WTC11 (cell line): ENCODE data around the gene RRP8. TPM values are rescaled to one million over a fixed set of nuclear protein-coding genes. Genes with fewer than 3 reads are reported as not detected.

Experiments
- ATAC-seq: fragments of 200-7000 bp; cut with Tn5 transposase; 2 replicates; pipeline ENCODE4 v1.10.0; 2021; ENCODE audit warnings: mild to moderate bottlenecking, moderate library complexity
- CTCF ChIA-PET: fragments of 300-600 bp; sonication (Branson Sonifier 250); formaldehyde crosslinking; loops from one replicate; lab custom pipeline; 2021; ENCODE audit warnings: antibody characterized with exemption; lab: Charles Lee
- POLR2A ChIA-PET: fragments of 350-600 bp; sonication (Branson Sonifier 250); formaldehyde crosslinking; loops from one replicate; lab custom pipeline; 2021; ENCODE audit warnings: antibody characterized with exemption; lab: Charles Lee
- DNase-seq: peaks from one replicate; pipeline ENCODE4 v3.0.0; 2021; ENCODE audit warnings: low spot score
- H3K27ac Mint-ChIP-seq: 2 replicates; pipeline ENCODE4 v1.8.0; 2021; ENCODE audit warnings: mixed read lengths
- H3K27me3 Mint-ChIP-seq: 2 replicates; pipeline ENCODE4 v1.8.0; 2021; ENCODE audit warnings: low read depth, mild to moderate bottlenecking, moderate library complexity, mixed read lengths
- H3K36me3 Mint-ChIP-seq: 2 replicates; pipeline ENCODE4 v1.8.0; 2021; ENCODE audit warnings: mixed read lengths
- H3K4me1 Mint-ChIP-seq: 2 replicates; pipeline ENCODE4 v1.8.0; 2022; ENCODE audit warnings: mixed read lengths
- H3K4me3 Mint-ChIP-seq: 2 replicates; pipeline ENCODE4 v1.8.0; 2021; ENCODE audit warnings: mild to moderate bottlenecking, moderate library complexity, mixed read lengths
- H3K9me3 Mint-ChIP-seq: 2 replicates; pipeline ENCODE4 v1.8.0; 2021; ENCODE audit warnings: mixed read lengths
- CBFB ChIP-seq: sonication (generic); formaldehyde crosslinking; IDR thresholded peaks from 2 replicates; pipeline ENCODE4 v1.8.1; 2022; ENCODE audit warnings: mild to moderate bottlenecking, low read depth, missing genetic modification reagents
- CREM ChIP-seq: sonication (generic); formaldehyde crosslinking; IDR thresholded peaks from 2 replicates; pipeline ENCODE4 v1.8.1; 2022; ENCODE audit warnings: mild to moderate bottlenecking, missing genetic modification reagents, moderate library complexity
- ESRRA ChIP-seq: sonication (generic); formaldehyde crosslinking; IDR thresholded peaks from 2 replicates; pipeline ENCODE4 v1.8.1; 2022; ENCODE audit warnings: mild to moderate bottlenecking, missing genetic modification reagents, borderline replicate concordance
- NR1H2 ChIP-seq: sonication (generic); formaldehyde crosslinking; IDR thresholded peaks from 2 replicates; pipeline ENCODE4 v1.9.0; 2021; ENCODE audit warnings: mild to moderate bottlenecking, moderate library complexity, missing genetic modification reagents
- PRRX2 ChIP-seq: fragments of 250-450 bp; sonication (Bioruptor Pico); IDR thresholded peaks from 2 replicates; pipeline ENCODE4 v1.8.0; 2021; ENCODE audit warnings: mild to moderate bottlenecking
- TEAD1 ChIP-seq: sonication (generic); formaldehyde crosslinking; IDR thresholded peaks from 2 replicates; pipeline ENCODE4 v1.8.0; 2022; ENCODE audit warnings: mild to moderate bottlenecking, missing genetic modification reagents
- ZBTB21 ChIP-seq: sonication (generic); formaldehyde crosslinking; IDR thresholded peaks from 2 replicates; pipeline ENCODE4 v1.8.1; 2023; ENCODE audit warnings: mild to moderate bottlenecking, missing genetic modification reagents, borderline replicate concordance
- ZNF232 ChIP-seq: sonication (generic); formaldehyde crosslinking; IDR thresholded peaks from 2 replicates; pipeline ENCODE4 v1.8.0; 2022; ENCODE audit warnings: mild to moderate bottlenecking, missing genetic modification reagents
- ZNF317 ChIP-seq: sonication (generic); formaldehyde crosslinking; IDR thresholded peaks from 2 replicates; pipeline ENCODE4 v1.8.1; 2023; ENCODE audit warnings: low read depth, mild to moderate bottlenecking, moderate library complexity, missing genetic modification reagents, borderline replicate concordance
- ZNF416 ChIP-seq: fragments of 250-450 bp; sonication (Bioruptor Pico); IDR thresholded peaks from 2 replicates; pipeline ENCODE4 v1.9.0; 2021; ENCODE audit warnings: mild to moderate bottlenecking, inconsistent platforms
- total RNA-seq: library from RNA; stranded (reverse); gene quantifications from 3 replicates; pipeline ENCODE4 v1.2.3, GENCODE V29; 2021
- TF ChIP-seq, protein P1 (sequence below): fragments of 250-450 bp; sonication (Bioruptor Pico); IDR thresholded peaks from 2 replicates; pipeline ENCODE4 v1.9.0; 2021; ENCODE audit warnings: mild to moderate bottlenecking
- TF ChIP-seq, protein P2 (sequence below): fragments of 200-600 bp; IDR thresholded peaks from 2 replicates; pipeline ENCODE4 v1.8.0; 2022; ENCODE audit warnings: antibody characterized with exemption
- TF ChIP-seq, protein P3 (sequence below): fragments of 250-450 bp; sonication (Bioruptor Pico); IDR thresholded peaks from 2 replicates; pipeline ENCODE4 v2.1.2; 2022; ENCODE audit warnings: mild to moderate bottlenecking, moderate library complexity
- TF ChIP-seq, protein P4 (sequence below): sonication (generic); formaldehyde crosslinking; IDR thresholded peaks from 2 replicates; pipeline ENCODE4 v1.8.0; 2023; ENCODE audit warnings: missing genetic modification reagents
- TF ChIP-seq, protein P5 (sequence below): sonication (generic); formaldehyde crosslinking; IDR thresholded peaks from 2 replicates; pipeline ENCODE4 v1.8.1; 2023; ENCODE audit warnings: mild to moderate bottlenecking, missing genetic modification reagents, moderate library complexity
- TF ChIP-seq, protein P6 (sequence below): sonication (generic); formaldehyde crosslinking; IDR thresholded peaks from 2 replicates; pipeline ENCODE4 v1.8.0; 2022; ENCODE audit warnings: mild to moderate bottlenecking, missing genetic modification reagents
- TF ChIP-seq, protein P7 (sequence below): fragments of 250-450 bp; sonication (Bioruptor Pico); IDR thresholded peaks from 2 replicates; pipeline ENCODE4 v1.8.0; 2021; ENCODE audit warnings: mild to moderate bottlenecking
- TF ChIP-seq, protein P8 (sequence below): fragments of 250-450 bp; sonication (Bioruptor Pico); IDR thresholded peaks from 2 replicates; pipeline ENCODE4 v1.9.0; 2021; ENCODE audit warnings: moderate library complexity, mild to moderate bottlenecking, inconsistent platforms, borderline replicate concordance
- TF ChIP-seq, protein P9 (sequence below): sonication (generic); formaldehyde crosslinking; IDR thresholded peaks from 2 replicates; pipeline ENCODE4 v1.8.0; 2022; ENCODE audit warnings: missing genetic modification reagents

Gene RRP8
- total RNA-seq, 1 experiment from 2014 or later: 15.0 TPM

DNA sequence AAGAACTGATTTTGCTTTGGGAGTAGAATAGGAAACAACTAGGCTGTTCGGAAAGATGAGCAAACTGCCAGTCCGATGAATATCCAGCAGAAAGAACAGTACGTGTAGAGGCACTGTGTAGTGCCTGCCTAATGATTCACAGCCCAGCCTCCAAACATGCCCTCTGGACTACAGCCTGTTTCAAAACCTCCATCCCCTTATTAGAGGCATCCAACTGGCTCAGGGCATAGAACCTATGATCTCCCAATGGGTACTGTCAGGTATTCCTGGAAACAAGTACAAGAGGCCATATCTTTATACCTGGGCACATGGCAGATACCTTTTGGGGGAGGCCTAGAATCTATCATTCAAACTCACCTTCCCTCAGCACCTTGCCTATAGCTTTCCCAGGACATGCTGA, 4.9 kb downstream of the RRP8 start (continued):
- TF ChIP-seq, protein P1, sequence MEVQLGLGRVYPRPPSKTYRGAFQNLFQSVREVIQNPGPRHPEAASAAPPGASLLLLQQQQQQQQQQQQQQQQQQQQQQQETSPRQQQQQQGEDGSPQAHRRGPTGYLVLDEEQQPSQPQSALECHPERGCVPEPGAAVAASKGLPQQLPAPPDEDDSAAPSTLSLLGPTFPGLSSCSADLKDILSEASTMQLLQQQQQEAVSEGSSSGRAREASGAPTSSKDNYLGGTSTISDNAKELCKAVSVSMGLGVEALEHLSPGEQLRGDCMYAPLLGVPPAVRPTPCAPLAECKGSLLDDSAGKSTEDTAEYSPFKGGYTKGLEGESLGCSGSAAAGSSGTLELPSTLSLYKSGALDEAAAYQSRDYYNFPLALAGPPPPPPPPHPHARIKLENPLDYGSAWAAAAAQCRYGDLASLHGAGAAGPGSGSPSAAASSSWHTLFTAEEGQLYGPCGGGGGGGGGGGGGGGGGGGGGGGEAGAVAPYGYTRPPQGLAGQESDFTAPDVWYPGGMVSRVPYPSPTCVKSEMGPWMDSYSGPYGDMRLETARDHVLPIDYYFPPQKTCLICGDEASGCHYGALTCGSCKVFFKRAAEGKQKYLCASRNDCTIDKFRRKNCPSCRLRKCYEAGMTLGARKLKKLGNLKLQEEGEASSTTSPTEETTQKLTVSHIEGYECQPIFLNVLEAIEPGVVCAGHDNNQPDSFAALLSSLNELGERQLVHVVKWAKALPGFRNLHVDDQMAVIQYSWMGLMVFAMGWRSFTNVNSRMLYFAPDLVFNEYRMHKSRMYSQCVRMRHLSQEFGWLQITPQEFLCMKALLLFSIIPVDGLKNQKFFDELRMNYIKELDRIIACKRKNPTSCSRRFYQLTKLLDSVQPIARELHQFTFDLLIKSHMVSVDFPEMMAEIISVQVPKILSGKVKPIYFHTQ: no peak
- no peak for TF ChIP-seq TEAD1
- no peak for TF ChIP-seq CBFB (CRISPR knock-in tag)
- TF ChIP-seq, protein P2, sequence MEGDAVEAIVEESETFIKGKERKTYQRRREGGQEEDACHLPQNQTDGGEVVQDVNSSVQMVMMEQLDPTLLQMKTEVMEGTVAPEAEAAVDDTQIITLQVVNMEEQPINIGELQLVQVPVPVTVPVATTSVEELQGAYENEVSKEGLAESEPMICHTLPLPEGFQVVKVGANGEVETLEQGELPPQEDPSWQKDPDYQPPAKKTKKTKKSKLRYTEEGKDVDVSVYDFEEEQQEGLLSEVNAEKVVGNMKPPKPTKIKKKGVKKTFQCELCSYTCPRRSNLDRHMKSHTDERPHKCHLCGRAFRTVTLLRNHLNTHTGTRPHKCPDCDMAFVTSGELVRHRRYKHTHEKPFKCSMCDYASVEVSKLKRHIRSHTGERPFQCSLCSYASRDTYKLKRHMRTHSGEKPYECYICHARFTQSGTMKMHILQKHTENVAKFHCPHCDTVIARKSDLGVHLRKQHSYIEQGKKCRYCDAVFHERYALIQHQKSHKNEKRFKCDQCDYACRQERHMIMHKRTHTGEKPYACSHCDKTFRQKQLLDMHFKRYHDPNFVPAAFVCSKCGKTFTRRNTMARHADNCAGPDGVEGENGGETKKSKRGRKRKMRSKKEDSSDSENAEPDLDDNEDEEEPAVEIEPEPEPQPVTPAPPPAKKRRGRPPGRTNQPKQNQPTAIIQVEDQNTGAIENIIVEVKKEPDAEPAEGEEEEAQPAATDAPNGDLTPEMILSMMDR: no peak

DNA sequence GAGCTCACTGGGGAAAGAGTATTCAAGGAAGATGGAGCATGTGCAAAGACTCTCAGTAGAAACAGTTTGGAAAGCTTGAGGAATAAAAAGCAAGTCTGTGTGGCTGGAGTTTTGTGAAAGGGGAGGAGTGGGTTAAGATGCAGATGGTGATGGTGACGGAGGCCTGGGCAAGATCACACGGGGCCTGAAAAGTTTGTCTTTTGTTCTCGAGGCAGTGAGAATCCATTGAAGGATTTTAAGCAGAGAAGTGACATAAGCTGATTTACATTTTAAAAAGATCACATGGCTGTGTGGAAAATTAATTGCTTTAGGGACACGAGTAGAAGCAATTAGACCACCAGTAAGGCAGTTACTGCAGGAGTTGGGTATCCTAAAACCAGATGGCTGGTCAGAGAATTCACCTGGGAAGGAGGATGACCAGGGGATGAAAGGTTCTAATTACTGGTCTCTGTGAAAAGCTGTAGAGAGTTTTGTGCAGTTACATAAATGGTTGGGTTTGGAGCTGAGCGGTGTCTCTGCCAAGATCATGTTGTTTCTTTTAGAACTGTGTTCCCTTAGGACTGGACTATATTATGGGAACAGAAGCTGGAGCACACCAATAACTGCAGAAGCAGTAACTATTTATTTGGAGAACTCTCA, 7.1 kb downstream of the RRP8 start:
- H3K9me3 Mint-ChIP-seq: no peaks in the 10 kb centered on the region
- H3K4me3 Mint-ChIP-seq: no peak overlapping the region
- H3K27ac Mint-ChIP-seq: no peak overlapping the region
- peaks cover 18% of the 10 kb centered on the region for H3K36me3 Mint-ChIP-seq
- peaks cover 6% of the 10 kb centered on the region; the same call in 1 of the 2 replicates for H3K4me1 Mint-ChIP-seq
- no peak for ATAC-seq
- ChIA-PET POLR2A (no interaction called here), CTCF (interaction anchor here (0.9 kb wide), 1 partner anchor 71 kb away, joined by 3 read pairs; no protein-coding TSS in a partner anchor)
- no peak for DNase-seq
- H3K27me3 Mint-ChIP-seq: no peaks in the 10 kb centered on the region
- TF ChIP-seq, protein P3, sequence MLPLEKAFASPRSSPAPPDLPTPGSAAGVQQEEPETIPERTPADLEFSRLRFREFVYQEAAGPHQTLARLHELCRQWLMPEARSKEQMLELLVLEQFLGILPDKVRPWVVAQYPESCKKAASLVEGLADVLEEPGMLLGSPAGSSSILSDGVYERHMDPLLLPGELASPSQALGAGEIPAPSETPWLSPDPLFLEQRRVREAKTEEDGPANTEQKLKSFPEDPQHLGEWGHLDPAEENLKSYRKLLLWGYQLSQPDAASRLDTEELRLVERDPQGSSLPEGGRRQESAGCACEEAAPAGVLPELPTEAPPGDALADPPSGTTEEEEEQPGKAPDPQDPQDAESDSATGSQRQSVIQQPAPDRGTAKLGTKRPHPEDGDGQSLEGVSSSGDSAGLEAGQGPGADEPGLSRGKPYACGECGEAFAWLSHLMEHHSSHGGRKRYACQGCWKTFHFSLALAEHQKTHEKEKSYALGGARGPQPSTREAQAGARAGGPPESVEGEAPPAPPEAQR (CRISPR knock-in tag): no peak
- TF ChIP-seq ZNF416: no peak
- no peak for TF ChIP-seq PRRX2 (CRISPR knock-in tag)
- TF ChIP-seq ZNF232 (CRISPR knock-in tag): no peak
- TF ChIP-seq, protein P4, sequence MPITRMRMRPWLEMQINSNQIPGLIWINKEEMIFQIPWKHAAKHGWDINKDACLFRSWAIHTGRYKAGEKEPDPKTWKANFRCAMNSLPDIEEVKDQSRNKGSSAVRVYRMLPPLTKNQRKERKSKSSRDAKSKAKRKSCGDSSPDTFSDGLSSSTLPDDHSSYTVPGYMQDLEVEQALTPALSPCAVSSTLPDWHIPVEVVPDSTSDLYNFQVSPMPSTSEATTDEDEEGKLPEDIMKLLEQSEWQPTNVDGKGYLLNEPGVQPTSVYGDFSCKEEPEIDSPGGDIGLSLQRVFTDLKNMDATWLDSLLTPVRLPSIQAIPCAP (CRISPR knock-in tag): no peak
- TF ChIP-seq ZBTB21 (CRISPR knock-in tag): no peak
- TF ChIP-seq, protein P5, sequence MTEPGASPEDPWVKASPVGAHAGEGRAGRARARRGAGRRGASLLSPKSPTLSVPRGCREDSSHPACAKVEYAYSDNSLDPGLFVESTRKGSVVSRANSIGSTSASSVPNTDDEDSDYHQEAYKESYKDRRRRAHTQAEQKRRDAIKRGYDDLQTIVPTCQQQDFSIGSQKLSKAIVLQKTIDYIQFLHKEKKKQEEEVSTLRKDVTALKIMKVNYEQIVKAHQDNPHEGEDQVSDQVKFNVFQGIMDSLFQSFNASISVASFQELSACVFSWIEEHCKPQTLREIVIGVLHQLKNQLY (CRISPR knock-in tag): no peak
- TF ChIP-seq ESRRA (CRISPR knock-in tag): no peak
- TF ChIP-seq, protein P6, sequence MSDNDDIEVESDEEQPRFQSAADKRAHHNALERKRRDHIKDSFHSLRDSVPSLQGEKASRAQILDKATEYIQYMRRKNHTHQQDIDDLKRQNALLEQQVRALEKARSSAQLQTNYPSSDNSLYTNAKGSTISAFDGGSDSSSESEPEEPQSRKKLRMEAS (CRISPR knock-in tag): no peak
- no peak for TF ChIP-seq ZNF317 (CRISPR knock-in tag)
- TF ChIP-seq CREM (CRISPR knock-in tag): no peak
- TF ChIP-seq, protein P7, sequence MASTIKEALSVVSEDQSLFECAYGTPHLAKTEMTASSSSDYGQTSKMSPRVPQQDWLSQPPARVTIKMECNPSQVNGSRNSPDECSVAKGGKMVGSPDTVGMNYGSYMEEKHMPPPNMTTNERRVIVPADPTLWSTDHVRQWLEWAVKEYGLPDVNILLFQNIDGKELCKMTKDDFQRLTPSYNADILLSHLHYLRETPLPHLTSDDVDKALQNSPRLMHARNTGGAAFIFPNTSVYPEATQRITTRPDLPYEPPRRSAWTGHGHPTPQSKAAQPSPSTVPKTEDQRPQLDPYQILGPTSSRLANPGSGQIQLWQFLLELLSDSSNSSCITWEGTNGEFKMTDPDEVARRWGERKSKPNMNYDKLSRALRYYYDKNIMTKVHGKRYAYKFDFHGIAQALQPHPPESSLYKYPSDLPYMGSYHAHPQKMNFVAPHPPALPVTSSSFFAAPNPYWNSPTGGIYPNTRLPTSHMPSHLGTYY (CRISPR knock-in tag): no peak
- TF ChIP-seq, protein P8, sequence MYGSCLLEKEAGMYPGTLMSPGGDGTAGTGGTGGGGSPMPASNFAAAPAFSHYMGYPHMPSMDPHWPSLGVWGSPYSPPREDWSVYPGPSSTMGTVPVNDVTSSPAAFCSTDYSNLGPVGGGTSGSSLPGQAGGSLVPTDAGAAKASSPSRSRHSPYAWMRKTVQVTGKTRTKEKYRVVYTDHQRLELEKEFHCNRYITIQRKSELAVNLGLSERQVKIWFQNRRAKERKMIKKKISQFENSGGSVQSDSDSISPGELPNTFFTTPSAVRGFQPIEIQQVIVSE (CRISPR knock-in tag): no peak
- TF ChIP-seq, protein P9, sequence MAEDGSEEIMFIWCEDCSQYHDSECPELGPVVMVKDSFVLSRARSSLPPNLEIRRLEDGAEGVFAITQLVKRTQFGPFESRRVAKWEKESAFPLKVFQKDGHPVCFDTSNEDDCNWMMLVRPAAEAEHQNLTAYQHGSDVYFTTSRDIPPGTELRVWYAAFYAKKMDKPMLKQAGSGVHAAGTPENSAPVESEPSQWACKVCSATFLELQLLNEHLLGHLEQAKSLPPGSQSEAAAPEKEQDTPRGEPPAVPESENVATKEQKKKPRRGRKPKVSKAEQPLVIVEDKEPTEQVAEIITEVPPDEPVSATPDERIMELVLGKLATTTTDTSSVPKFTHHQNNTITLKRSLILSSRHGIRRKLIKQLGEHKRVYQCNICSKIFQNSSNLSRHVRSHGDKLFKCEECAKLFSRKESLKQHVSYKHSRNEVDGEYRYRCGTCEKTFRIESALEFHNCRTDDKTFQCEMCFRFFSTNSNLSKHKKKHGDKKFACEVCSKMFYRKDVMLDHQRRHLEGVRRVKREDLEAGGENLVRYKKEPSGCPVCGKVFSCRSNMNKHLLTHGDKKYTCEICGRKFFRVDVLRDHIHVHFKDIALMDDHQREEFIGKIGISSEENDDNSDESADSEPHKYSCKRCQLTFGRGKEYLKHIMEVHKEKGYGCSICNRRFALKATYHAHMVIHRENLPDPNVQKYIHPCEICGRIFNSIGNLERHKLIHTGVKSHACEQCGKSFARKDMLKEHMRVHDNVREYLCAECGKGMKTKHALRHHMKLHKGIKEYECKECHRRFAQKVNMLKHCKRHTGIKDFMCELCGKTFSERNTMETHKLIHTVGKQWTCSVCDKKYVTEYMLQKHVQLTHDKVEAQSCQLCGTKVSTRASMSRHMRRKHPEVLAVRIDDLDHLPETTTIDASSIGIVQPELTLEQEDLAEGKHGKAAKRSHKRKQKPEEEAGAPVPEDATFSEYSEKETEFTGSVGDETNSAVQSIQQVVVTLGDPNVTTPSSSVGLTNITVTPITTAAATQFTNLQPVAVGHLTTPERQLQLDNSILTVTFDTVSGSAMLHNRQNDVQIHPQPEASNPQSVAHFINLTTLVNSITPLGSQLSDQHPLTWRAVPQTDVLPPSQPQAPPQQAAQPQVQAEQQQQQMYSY (CRISPR knock-in tag): no peak
- TF ChIP-seq NR1H2 (CRISPR knock-in tag): no peak
